ENCODE data around the gene SH3TC2. TPM values are rescaled to one million over a fixed set of nuclear protein-coding genes. Genes with fewer than 3 reads are reported as not detected.
A peak's percentile ranks its signal among the peaks of the same experiment; 100 is the strongest.

The SH3TC2 gene
- total RNA-seq, 1 experiment from 2014 or later, result 32.0 TPM

- no peaks in the 10 kb centered on the region for H3F3A ChIP-seq (ENCODE audit: low read length, unreplicated experiment)
- H3K4me2 ChIP-seq (ENCODE audit: low read length), result no peak overlapping the region
- H2AFZ ChIP-seq (ENCODE audit: low read length), result no peak overlapping the region
- CTCF ChIA-PET, result interaction anchor here (1.1 to 1.7 kb wide), 3 partner anchors 10 to 294 kb away, joined by 4 to 6 read pairs (median 4); no protein-coding TSS in a partner anchor
- ATAC-seq (0 out of 2 replicates have a peak, but pooled peaks have one; percentile 4), DNase-seq (no peak)
- no peaks in the 10 kb centered on the region for H3K9me2 ChIP-seq (replicated peaks; ENCODE audit: low read length)
- BruUV-seq (replicated peaks), result no TSS peak
- no peaks in the 10 kb centered on the region for H3K9me3 ChIP-seq (ENCODE audit: low read length)
- no peak overlapping the region for H3K4me3 ChIP-seq (ENCODE audit: low read length)
- H3K27me3 ChIP-seq (ENCODE audit: low read length), result no peaks in the 10 kb centered on the region
- POLR2A ChIA-PET (ENCODE audit: unreplicated experiment), result no interaction called here
- no peaks in the 10 kb centered on the region for H4K20me1 ChIP-seq (ENCODE audit: low read length)
- H3K79me2 ChIP-seq (ENCODE audit: low read length), result no peaks in the 10 kb centered on the region
- H3K27ac ChIP-seq (ENCODE audit: low read length), result no peak overlapping the region
- intact Hi-C loops (cut with micrococcal nuclease), result no loop called here
- TF ChIP-seq CTCF (conservative IDR thresholded peaks at IDR 0.05; ENCODE audit: low read depth, low read length), result no peak
- no peak for TF ChIP-seq EZH2phosphoT487 (IDR thresholded peaks at IDR 0.05; ENCODE audit: borderline replicate concordance, low read length)
- no peak for TF ChIP-seq EZH2 (IDR thresholded peaks at IDR 0.05; ENCODE audit: low read length, unreplicated experiment)
- peaks cover 27% of the 10 kb centered on the region for H3K36me3 ChIP-seq (ENCODE audit: low read depth, low read length)
- no peak overlapping the region for H3K9ac ChIP-seq (ENCODE audit: low read length)
- H3K4me1 ChIP-seq (ENCODE audit: insufficient read depth, low read length), result peaks cover 17% of the 10 kb centered on the region
Measured at GRCh38 chr5:149024943-149025342, 37.9 kb downstream of the SH3TC2 start.

GRCh38 chr5:149024477-149024876, 38.4 kb downstream of the SH3TC2 start:
- Histone ChIP-seq H3K79me2 (ENCODE audit: low read length) (no peaks in the 10 kb centered on the region), H3K4me3 (ENCODE audit: low read length) (no peak overlapping the region), H3F3A (ENCODE audit: low read length, unreplicated experiment) (no peaks in the 10 kb centered on the region), H3K4me2 (ENCODE audit: low read length) (no peak overlapping the region), H3K4me1 (ENCODE audit: insufficient read depth, low read length) (peaks cover 17% of the 10 kb centered on the region), H3K27ac (ENCODE audit: low read length) (no peak overlapping the region), H3K9ac (ENCODE audit: low read length) (no peak overlapping the region), H2AFZ (ENCODE audit: low read length) (no peak overlapping the region), H3K27me3 (ENCODE audit: low read length) (no peaks in the 10 kb centered on the region), H3K36me3 (ENCODE audit: low read depth, low read length) (peaks cover 27% of the 10 kb centered on the region), H3K9me3 (ENCODE audit: low read length) (no peaks in the 10 kb centered on the region), H4K20me1 (ENCODE audit: low read length) (no peaks in the 10 kb centered on the region), H3K9me2 (replicated peaks; ENCODE audit: low read length) (no peaks in the 10 kb centered on the region)
- intact Hi-C loops (cut with micrococcal nuclease), result no loop called here
- no TSS peak for BruUV-seq (replicated peaks)
- ChIA-PET POLR2A (ENCODE audit: unreplicated experiment) (no interaction called here), CTCF (interaction anchor here (0.9 to 1.7 kb wide), 4 partner anchors 11 to 293 kb away, joined by 4 to 6 read pairs (median 4); no protein-coding TSS in a partner anchor)
- DNase-seq (peak; percentile 95), ATAC-seq (peak; percentile 72)
- TF ChIP-seq EZH2 (IDR thresholded peaks at IDR 0.05; ENCODE audit: low read length, unreplicated experiment) (no peak), EZH2phosphoT487 (IDR thresholded peaks at IDR 0.05; ENCODE audit: borderline replicate concordance, low read length) (no peak), CTCF (conservative IDR thresholded peaks at IDR 0.05; ENCODE audit: low read depth, low read length) (no peak)

- no peaks in the 10 kb centered on the region for H4K20me1 ChIP-seq (ENCODE audit: low read length)
- H3K9me2 ChIP-seq (replicated peaks; ENCODE audit: low read length), result no peaks in the 10 kb centered on the region
- DNase-seq (no peak), ATAC-seq (no peak)
- H3K36me3 ChIP-seq (ENCODE audit: low read depth, low read length), result peaks cover 13% of the 10 kb centered on the region; the same call in 1 of the 2 replicates
- POLR2A ChIA-PET (ENCODE audit: unreplicated experiment), result no interaction called here
- H3K27ac ChIP-seq (ENCODE audit: low read length), result no peak overlapping the region
- no peak for TF ChIP-seq EZH2 (IDR thresholded peaks at IDR 0.05; ENCODE audit: low read length, unreplicated experiment)
- no peak for TF ChIP-seq EZH2phosphoT487 (IDR thresholded peaks at IDR 0.05; ENCODE audit: borderline replicate concordance, low read length)
- TF ChIP-seq CTCF (conservative IDR thresholded peaks at IDR 0.05; ENCODE audit: low read depth, low read length), result no peak
- no TSS peak for BruUV-seq (replicated peaks)
- no peaks in the 10 kb centered on the region for H3K27me3 ChIP-seq (ENCODE audit: low read length)
- H3F3A ChIP-seq (ENCODE audit: low read length, unreplicated experiment), result no peaks in the 10 kb centered on the region
- CTCF ChIA-PET, result no interaction called here
- intact Hi-C loops (cut with micrococcal nuclease), result no loop called here
- no peak overlapping the region for H3K9ac ChIP-seq (ENCODE audit: low read length)
- H2AFZ ChIP-seq (ENCODE audit: low read length), result no peak overlapping the region
- H3K4me3 ChIP-seq (ENCODE audit: low read length), result no peak overlapping the region
- no peaks in the 10 kb centered on the region for H3K79me2 ChIP-seq (ENCODE audit: low read length)
- no peak overlapping the region for H3K4me2 ChIP-seq (ENCODE audit: low read length)
- H3K4me1 ChIP-seq (ENCODE audit: insufficient read depth, low read length), result peaks cover 14% of the 10 kb centered on the region
- no peaks in the 10 kb centered on the region for H3K9me3 ChIP-seq (ENCODE audit: low read length)
Measured at GRCh38 chr5:149022200-149022599, 40.7 kb downstream of the SH3TC2 start.
